Breast epithelium (tissue), 4 donors: ENCODE measurements around the gene CDK5RAP2. TPM values are rescaled to one million over a fixed set of nuclear protein-coding genes. Genes with fewer than 3 reads are reported as not detected.

Experiments used
- DNase-seq, 2 donors: peaks; one replicate each; pipeline ENCODE4 v3.0.0-alpha.2; 2019; ENCODE audit warnings: low spot score in 2 of 2
- H3K27ac ChIP-seq, 2 donors: fragments of 200-600 bp; sonication (generic) in 1 of 2; one replicate each; pipeline ENCODE4 v1.5.1; 2016 to 2019; ENCODE audit warnings: mild to moderate bottlenecking in 1 of 2
- H3K27me3 ChIP-seq, 2 donors: fragments of 200-600 bp; sonication (generic) in 1 of 2; one replicate each; pipeline versions ENCODE4 v1.5.1 to v1.6.0; 2017 to 2019; ENCODE audit warnings: control low read depth in 1 of 2, mild to moderate bottlenecking in 1 of 2
- H3K36me3 ChIP-seq: fragments of 200-600 bp; one replicate; pipeline ENCODE4 v1.5.1; 2019
- H3K4me1 ChIP-seq, 2 donors: fragments of 200-600 bp; sonication (generic); one replicate each; pipeline ENCODE4 v1.5.1; 2016 to 2019; ENCODE audit warnings: control low read depth in 1 of 2
- H3K4me3 ChIP-seq, 3 donors: fragments of 200-600 bp; sonication (generic); 1 replicate in 2 of 3; 2 replicates in 1 of 3; pipeline ENCODE4 v1.5.1; 2016 to 2019; ENCODE audit warnings: mild to moderate bottlenecking in 3 of 3, moderate library complexity in 2 of 3
- H3K9me3 ChIP-seq, 2 donors: fragments of 200-600 bp; sonication (generic) in 1 of 2; one replicate each; pipeline ENCODE4 v1.5.1; 2016 to 2019; ENCODE audit warnings: control low read depth in 1 of 2
- CTCF ChIP-seq, 3 donors: fragments of 450-650 bp; IDR thresholded peaks; one replicate each; pipeline ENCODE4 v1.5.1; 2016 to 2017; ENCODE audit warnings: antibody characterized with exemption in 3 of 3, mild to moderate bottlenecking in 3 of 3, moderate library complexity in 3 of 3
- POLR2A ChIP-seq: fragments of 450-650 bp; IDR thresholded peaks from one replicate; pipeline ENCODE4 v1.6.1; 2016; ENCODE audit warnings: antibody characterized with exemption, mild to moderate bottlenecking, moderate library complexity
- POLR2AphosphoS5 ChIP-seq, 3 donors: sonication (generic); formaldehyde crosslinking; IDR thresholded peaks; one replicate each; pipeline ENCODE4 v1.6.1; 2017; ENCODE audit warnings: antibody characterized with exemption in 3 of 3
- intact Hi-C: fragments of 100-400 bp; cut with DNase I; formaldehyde crosslinking; loops from one replicate; pipeline ENCODE4 v1.15.1; 2023; ENCODE audit warnings: low total_unique reads
- total RNA-seq, 3 donors: library from RNA; depleted of rRNA; stranded (reverse); fragments of >200 nt; gene quantifications; one replicate each; pipeline ENCODE4 v1.1.0, GENCODE V29; 2016

The CDK5RAP2 gene
- total RNA-seq, 3 donors from 2014 or later: 44.5 to 77.4 (median 60.6) TPM

- H3K27ac ChIP-seq: no peak overlapping the region
- no peak overlapping the region for H3K4me3 ChIP-seq
- peaks cover 10 to 15% of the 10 kb centered on the region in 2 donors for H3K9me3 ChIP-seq
- TF ChIP-seq POLR2A: no peak
- no peak for TF ChIP-seq POLR2AphosphoS5 (IDR thresholded peaks at IDR 0.05)
- TF ChIP-seq CTCF (IDR thresholded peaks at IDR 0.05): no peak
- peaks cover 0 to 9% of the 10 kb centered on the region in 2 donors for H3K4me1 ChIP-seq
- intact Hi-C loops: no loop called here
- H3K36me3 ChIP-seq: no peaks in the 10 kb centered on the region
- no peaks in the 10 kb centered on the region for H3K27me3 ChIP-seq
- no peak for DNase-seq
These were observed 197.5 kb downstream of the CDK5RAP2 start for GRCh38 chr9:120382453-120382852.

GRCh38 chr9:120381839-120382238 is 198.1 kb downstream of the CDK5RAP2 start:
- no peak overlapping the region for H3K4me3 ChIP-seq
- no peak for DNase-seq
- intact Hi-C loops: no loop called here
- no peaks in the 10 kb centered on the region for H3K27me3 ChIP-seq
- H3K9me3 ChIP-seq: peaks cover 10 to 19% of the 10 kb centered on the region in 2 donors
- H3K36me3 ChIP-seq: no peaks in the 10 kb centered on the region
- peaks cover 0 to 9% of the 10 kb centered on the region in 2 donors for H3K4me1 ChIP-seq
- H3K27ac ChIP-seq: no peak overlapping the region
- TF ChIP-seq POLR2A: no peak
- TF ChIP-seq CTCF (IDR thresholded peaks at IDR 0.05): no peak
- no peak for TF ChIP-seq POLR2AphosphoS5 (IDR thresholded peaks at IDR 0.05)

GRCh38 chr9:120379611-120380010 is 200.4 kb downstream of the CDK5RAP2 start:
- H3K4me1 ChIP-seq: no peaks in the 10 kb centered on the region
- H3K36me3 ChIP-seq: no peaks in the 10 kb centered on the region
- H3K4me3 ChIP-seq: no peak overlapping the region
- no peak for DNase-seq
- H3K27me3 ChIP-seq: no peaks in the 10 kb centered on the region
- H3K27ac ChIP-seq: no peak overlapping the region
- H3K9me3 ChIP-seq: peaks cover 10 to 19% of the 10 kb centered on the region in 2 donors
- no peak for TF ChIP-seq POLR2AphosphoS5 (IDR thresholded peaks at IDR 0.05)
- TF ChIP-seq CTCF (IDR thresholded peaks at IDR 0.05): no peak
- TF ChIP-seq POLR2A: no peak
- intact Hi-C loops: no loop called here

- no peak overlapping the region for H3K4me3 ChIP-seq
- H3K36me3 ChIP-seq: no peaks in the 10 kb centered on the region
- H3K27me3 ChIP-seq: no peaks in the 10 kb centered on the region
- intact Hi-C loops: no loop called here
- H3K9me3 ChIP-seq: peaks cover 10 to 19% of the 10 kb centered on the region in 2 donors
- H3K27ac ChIP-seq: no peak overlapping the region
- H3K4me1 ChIP-seq: no peaks in the 10 kb centered on the region
- TF ChIP-seq POLR2AphosphoS5 (IDR thresholded peaks at IDR 0.05): no peak
- TF ChIP-seq POLR2A: no peak
- TF ChIP-seq CTCF (IDR thresholded peaks at IDR 0.05): no peak
- DNase-seq: no peak
These were observed 201.3 kb downstream of the CDK5RAP2 start for GRCh38 chr9:120378680-120379079.

GRCh38 chr9:120377268-120378159 is 202.5 kb downstream of the CDK5RAP2 start:
- Histone ChIP-seq H3K36me3 (no peaks in the 10 kb centered on the region), H3K27ac (no peak overlapping the region), H3K27me3 (no peaks in the 10 kb centered on the region), H3K4me3 (no peak overlapping the region), H3K4me1 (no peaks in the 10 kb centered on the region), H3K9me3 (peaks cover 10 to 19% of the 10 kb centered on the region in 2 donors)
- intact Hi-C loops: no loop called here
- no peak for DNase-seq
- TF ChIP-seq POLR2A: no peak
- no peak for TF ChIP-seq POLR2AphosphoS5 (IDR thresholded peaks at IDR 0.05)
- TF ChIP-seq CTCF (IDR thresholded peaks at IDR 0.05): no peak
